GM19328 (cell line): ENCODE measurements around the gene TNFRSF17.
"Not testable (repeated sequence)": the region's sequence is repeated elsewhere in the genome, so short reads cannot be mapped to it uniquely, and the experiment has no call there.

ENCODE experiments used
- ATAC-seq: cut with Tn5 transposase; IDR thresholded peaks from one replicate; pipeline ENCODE4 v1.9.1; 2021; ENCODE audit warnings: mild to moderate bottlenecking, moderate library complexity; ENCODE audit not compliant: unreplicated experiment

Gene TNFRSF17

DNA sequence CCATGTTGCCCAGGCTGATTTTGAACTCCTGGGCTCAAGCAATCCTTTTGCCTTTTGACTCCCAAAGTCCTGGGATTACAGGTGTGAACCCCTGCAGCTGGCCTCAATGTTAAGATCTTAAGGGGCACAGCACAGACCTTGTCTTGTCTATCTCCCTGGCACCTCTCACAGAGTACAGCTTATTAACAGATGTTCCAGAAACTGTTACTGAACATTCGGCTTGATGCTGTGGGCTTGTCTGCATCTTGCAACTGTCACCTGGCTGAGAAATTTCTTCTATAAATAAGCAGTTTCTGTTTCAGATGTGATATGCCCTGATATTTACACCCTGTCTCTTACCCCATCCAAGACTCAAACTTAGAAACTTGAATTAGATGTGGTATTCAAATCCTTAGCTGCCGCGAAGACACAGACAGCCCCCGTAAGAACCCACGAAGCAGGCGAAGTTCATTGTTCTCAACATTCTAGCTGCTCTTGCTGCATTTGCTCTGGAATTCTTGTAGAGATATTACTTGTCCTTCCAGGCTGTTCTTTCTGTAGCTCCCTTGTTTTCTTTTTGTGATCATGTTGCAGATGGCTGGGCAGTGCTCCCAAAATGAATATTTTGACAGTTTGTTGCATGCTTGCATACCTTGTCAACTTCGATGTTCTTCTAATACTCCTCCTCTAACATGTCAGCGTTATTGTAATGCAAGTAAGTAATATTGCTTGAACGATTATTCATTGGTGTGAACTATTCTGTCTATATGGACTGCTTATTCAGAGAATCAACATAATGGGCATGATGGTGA is at the start of gene TNFRSF17:
TSS of gene TNFRSF17 (plus strand) at position 450 of the 791 bp plus-strand sequence. CDS start at position 565, 115 bp downstream.
- ATAC-seq = peak; percentile 56

- ATAC-seq = peak; percentile 81
Measured at GRCh38 chr16:11915644-11916523, 49.1 kb upstream of the TNFRSF17 start, which contains the start of gene GSPT1. GSPT1 (minus strand) TSS chr16:11915956; CDS start chr16:11915720, 236 bp downstream.

DNA sequence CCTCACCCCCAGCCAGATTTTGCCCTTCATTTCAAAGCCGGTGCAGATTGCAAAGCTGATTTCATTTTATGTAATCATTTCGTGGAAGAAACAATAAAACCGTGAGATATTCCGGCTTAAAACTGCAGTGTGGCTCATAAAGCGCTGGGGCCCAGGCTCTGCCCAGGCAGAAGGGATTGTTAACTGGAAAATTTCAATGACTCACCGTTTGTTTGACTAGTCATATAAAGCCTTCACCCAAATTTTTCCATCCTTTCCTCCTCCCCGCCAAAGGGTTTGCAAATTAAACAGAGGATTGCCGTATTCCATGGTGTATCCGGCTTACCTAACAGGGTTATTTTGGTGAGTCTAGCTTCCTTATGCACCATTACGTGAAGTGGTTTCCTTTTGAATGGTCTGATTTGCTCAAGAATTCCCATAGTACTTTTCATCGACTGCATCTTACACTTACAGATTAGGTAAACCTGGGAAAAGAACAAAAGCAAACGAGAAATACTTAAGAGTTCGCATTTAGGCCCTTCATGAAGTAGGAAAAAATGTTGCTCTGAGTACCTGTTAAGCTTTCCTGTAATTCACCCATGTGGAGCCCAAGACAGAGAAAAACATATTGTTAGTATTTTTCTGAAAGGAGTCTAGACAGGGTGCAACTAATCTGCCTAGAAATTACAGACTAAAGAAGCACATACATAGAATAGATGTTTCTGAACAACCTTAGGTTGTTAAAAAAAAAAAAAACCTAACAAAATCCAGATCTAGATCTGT is 48.3 kb upstream of the TNFRSF17 start:
- no peak for ATAC-seq

- not testable (repeated sequence) for ATAC-seq
Measured at GRCh38 chr16:11924046-11924445, 41.0 kb upstream of the TNFRSF17 start.

DNA sequence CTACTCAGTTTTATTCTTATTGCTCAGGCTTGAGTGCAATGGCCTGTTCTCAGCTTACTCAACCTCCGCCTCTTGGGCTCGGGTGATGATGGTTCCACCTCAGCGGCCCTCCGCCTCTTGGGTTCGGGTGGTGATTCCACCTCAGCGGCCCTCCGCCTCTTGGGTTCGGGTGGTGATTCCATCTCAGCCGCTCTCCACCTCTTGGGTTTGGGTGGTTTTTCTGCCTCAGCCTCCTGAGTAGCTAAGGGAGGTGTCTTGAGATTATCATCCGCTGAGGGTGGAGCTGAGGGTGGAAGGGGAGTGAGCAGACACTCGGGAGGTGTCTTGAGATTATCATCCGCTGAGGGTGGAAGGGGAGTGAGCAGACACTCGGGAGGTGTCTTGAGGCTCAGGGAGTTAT is 37.7 kb upstream of the TNFRSF17 start:
- not testable (repeated sequence) for ATAC-seq

- not testable (repeated sequence) for ATAC-seq
Measured at GRCh38 chr16:11941945-11942344, 23.1 kb upstream of the TNFRSF17 start, which contains the start of gene NPIPB2. NPIPB2 (minus strand) TSS chr16:11942045; CDS start chr16:11942045, 0 bp downstream.

- no peak for ATAC-seq
Measured at GRCh38 chr16:11946433-11946832, 18.6 kb upstream of the TNFRSF17 start.

- ATAC-seq = no peak
Measured at GRCh38 chr16:11948819-11949218, 16.2 kb upstream of the TNFRSF17 start.

- no peak for ATAC-seq
Measured at GRCh38 chr16:11949527-11949926, 15.5 kb upstream of the TNFRSF17 start.

DNA sequence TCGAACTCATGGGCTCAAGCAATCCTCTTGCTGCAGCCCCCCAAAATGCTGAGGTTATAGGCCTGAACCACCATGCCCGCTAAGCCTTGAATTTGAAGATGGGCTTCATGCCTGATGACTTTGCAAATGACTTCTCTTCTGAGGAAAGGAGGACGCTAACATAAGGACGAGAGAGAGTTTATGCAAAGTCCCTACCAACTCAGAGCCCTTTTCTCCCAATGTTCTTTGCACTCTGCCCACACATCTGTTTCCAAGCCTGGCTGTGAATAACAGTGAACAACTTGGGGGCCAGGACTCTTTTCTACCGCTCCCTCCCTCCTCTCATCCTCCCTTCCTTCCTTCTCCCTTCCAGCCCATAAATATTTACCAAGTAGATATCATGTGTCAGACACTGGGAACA is 14.6 kb upstream of the TNFRSF17 start:
- ATAC-seq = no peak

GRCh38 chr16:11953576-11953975 is 11.4 kb upstream of the TNFRSF17 start:
- not testable (repeated sequence) for ATAC-seq

DNA sequence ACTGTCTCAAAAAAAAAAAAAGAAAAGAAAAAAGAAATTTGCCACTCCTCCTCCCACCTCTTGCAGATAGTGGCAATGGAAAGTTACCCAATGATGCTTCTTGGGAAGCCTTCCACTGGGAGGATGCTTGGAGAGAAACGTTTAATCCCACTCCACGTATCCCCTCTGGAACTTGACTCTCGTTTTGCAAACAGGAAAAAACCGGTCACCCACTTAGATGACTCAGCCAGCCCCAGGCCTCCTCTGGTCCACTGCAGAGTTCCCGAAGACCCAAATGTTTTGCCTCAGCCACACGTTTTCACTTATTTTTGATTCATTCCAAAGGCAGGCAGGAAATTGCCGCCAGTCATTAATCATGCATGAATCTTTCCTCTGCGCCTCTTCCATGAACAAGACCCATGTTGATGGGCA is 9.3 kb upstream of the TNFRSF17 start:
- ATAC-seq = no peak

DNA sequence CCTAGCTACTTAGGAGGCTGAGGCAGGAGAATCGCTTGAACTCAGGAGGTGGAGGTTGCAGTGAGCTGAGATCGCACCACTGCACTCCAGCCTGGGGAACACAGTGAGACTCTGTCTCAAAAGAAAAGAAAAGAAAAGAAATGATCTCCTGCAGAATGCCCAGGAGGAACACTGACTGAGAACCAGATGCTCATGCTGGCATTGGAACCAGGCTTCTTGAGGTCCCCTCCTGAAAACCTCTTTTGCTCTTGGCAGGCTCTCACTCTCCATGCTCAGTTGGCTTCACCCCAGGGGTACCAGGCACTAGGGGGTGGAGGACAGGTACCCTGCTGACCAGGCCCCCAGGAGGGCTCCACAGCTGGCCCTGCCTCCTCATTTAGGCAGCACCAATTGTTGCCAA is 8.5 kb upstream of the TNFRSF17 start:
- no peak for ATAC-seq

DNA sequence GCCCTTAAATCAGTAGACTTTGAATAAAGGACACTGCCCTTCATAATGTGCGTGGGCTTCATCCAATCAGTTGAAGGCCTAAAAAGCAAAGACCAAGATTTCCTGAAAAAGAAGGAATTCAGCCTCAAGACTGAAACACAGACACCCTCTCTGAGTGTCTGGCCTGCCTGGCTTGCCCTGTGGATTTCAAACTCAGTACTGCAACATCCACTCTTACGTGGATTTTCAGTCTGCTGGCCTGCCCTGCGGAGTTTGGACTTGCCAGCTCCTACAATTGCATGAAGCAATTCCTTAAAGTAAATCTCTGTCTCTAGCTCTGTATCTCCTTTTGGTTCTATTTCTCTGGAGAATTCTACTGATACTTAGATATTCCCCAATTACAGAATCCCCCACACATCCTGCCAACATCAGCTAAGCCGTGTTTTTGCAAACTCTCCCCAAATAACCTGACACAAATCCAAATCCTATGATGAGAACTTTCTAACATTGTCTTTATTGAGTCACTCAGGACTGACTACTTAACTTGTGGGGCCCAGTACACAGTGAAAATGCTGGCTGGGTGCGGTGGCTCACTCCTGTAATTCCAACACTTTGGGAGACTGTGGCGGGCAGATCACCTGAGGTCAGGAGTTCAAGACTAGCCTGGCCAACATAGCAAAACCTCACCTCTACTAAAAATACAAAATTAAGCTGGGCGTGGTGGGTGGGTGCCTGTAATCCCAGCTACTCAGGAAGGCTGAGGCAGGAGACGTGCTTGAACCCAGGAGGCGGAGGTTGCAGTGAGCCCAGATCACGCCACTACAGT is 7.2 kb upstream of the TNFRSF17 start:
- no peak for ATAC-seq

GRCh38 chr16:11962457-11962856 is 2.6 kb upstream of the TNFRSF17 start:
- ATAC-seq = not testable (repeated sequence)

GRCh38 chr16:11962978-11963377 is 2.0 kb upstream of the TNFRSF17 start:
- not testable (repeated sequence) for ATAC-seq

DNA sequence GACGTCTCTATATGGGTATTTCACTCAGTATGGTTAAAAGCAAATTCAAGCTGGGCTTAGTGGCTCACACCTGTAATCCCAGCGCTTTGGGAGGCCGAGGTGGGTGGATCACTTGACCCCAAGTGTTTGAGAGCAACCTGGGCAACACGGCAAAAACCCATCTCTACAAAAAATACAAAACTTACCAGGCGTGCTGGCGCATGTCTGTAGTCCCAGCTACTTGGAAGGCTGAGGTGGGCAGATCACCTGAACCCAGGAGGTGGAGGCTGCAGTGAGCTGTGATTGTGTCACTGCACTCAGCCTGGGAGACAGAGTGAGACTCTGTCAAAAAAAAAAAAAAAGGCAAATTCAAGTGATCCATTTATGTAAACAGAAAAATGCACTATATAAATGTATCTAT is 1.3 kb upstream of the TNFRSF17 start:
- no peak for ATAC-seq

- no peak for ATAC-seq
Measured at GRCh38 chr16:11966173-11966572, 1.2 kb downstream of the TNFRSF17 start.

DNA sequence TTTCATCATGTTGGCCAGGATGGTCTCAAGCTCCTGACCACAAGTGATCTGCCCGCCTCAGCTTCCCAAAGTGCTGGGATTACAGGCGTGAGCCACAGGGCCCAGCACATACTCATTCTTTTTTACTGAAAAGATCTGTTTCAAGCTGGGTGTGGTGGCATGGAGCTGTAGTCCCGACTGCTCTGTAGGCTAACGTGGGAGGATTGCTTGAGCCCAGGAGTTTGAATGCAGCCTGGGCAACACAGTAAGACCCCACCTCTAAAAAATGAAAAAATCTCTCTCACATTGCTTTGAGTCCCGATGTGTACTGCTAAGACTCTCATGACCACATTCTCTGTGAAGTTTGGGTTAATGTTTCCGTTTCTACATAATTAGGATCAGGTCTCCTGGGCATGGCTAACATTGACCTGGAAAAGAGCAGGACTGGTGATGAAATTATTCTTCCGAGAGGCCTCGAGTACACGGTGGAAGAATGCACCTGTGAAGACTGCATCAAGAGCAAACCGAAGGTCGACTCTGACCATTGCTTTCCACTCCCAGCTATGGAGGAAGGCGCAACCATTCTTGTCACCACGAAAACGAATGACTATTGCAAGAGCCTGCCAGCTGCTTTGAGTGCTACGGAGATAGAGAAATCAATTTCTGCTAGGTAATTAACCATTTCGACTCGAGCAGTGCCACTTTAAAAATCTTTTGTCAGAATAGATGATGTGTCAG is 2.3 kb downstream of the TNFRSF17 start:
- no peak for ATAC-seq
